ENCODE data around the gene PPP1R17.

The PPP1R17 gene

DNA sequence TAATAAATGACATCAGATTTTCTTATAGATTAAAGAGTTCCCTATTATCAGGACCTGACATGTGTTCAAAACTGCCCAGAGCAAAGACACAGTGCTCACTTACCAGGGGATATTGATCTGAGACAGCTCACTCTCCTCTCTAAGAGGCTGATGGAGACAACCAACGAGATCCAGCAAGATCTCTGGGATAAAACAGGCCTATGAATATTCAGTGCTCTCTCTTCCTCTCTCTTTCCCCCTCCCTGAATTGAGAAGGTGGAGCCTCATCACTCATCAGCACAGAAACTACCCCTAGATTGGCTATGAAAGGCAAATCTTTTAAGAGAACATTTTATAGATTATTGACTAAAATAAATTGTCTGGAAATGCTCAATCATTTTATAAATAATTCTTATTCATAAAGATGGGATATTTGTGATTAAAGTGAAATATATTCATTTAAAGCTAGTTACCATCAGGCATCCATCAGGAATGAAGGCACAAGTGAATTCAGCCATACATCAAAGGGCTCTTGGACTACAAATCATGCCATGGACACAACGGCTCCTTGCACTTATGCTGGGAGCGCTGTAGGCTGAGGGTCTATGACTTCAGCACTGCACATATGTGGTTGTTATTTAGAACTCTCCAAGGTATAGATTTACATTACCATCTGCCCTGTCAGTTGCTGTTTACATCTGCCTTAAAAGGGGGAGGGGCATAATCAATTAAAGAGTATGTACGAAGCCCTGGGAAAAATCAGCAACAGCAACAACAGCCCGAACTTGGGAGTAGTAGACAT is 3.4 kb upstream of the PPP1R17 start:
- TF ChIP-seq, protein P1, sequence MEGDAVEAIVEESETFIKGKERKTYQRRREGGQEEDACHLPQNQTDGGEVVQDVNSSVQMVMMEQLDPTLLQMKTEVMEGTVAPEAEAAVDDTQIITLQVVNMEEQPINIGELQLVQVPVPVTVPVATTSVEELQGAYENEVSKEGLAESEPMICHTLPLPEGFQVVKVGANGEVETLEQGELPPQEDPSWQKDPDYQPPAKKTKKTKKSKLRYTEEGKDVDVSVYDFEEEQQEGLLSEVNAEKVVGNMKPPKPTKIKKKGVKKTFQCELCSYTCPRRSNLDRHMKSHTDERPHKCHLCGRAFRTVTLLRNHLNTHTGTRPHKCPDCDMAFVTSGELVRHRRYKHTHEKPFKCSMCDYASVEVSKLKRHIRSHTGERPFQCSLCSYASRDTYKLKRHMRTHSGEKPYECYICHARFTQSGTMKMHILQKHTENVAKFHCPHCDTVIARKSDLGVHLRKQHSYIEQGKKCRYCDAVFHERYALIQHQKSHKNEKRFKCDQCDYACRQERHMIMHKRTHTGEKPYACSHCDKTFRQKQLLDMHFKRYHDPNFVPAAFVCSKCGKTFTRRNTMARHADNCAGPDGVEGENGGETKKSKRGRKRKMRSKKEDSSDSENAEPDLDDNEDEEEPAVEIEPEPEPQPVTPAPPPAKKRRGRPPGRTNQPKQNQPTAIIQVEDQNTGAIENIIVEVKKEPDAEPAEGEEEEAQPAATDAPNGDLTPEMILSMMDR (IDR thresholded peaks at IDR 0.05) = no peak

DNA sequence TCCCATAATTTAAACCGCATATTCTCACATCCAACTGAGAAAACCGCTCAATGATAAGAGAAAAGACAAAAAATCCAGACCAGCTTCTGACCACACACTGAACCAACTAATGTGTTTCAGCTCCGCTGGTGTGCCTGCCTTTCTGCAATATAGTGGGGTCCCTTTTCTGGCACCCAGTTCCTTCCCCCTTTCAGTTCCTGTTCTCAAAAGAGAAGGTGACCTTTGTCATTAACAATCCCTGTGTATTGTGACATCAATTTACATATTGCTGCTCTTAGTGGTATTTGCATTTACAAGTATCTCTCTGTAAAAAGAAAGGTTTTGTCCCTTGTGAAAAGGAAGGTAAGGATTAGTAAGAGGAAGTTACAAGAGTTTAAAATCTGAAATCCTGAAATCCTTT is 1.4 kb downstream of the PPP1R17 start:
- TF ChIP-seq, protein P1 (IDR thresholded peaks at IDR 0.05) = no peak

DNA sequence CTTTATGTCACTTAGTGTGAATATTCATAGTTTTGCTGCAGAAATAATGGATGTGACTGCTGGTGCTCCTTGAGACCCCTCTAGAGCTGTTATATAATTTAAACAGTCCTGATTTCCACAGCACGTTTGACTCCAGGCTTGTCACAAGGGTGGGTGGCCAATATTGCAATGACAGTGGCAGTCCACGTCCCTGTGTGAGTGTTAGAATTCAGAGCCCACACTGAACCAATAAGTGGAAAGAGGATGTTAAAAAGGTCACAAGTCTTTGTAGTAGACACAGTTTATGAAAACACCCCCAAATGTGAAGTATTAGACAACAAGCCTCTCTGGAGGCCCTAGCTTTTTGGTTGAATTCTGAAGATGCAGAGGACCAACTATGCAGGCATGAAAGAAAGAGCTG is 2.0 kb downstream of the PPP1R17 start:
- TF ChIP-seq, protein P1 (IDR thresholded peaks at IDR 0.05) = no peak

DNA sequence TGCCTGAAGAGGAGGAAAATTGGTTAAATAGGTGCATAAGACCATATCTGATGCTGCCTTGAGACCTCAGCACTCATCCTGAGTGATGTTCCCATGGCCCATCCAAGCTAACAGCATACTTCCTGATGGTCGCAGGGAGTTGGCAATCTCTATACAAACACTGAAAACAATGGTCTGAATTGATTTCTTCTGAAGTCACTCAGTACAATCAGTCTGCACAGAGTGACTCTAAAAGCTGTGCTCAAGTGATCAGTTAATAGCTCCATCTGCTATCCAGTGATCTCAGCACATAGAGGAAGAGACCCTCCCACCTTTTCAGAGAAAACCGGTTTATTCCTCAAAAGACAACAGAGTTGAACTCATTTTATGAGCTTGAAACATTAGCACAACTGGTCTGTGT is 3.9 kb downstream of the PPP1R17 start:
- TF ChIP-seq, protein P1 (IDR thresholded peaks at IDR 0.05) = no peak

DNA sequence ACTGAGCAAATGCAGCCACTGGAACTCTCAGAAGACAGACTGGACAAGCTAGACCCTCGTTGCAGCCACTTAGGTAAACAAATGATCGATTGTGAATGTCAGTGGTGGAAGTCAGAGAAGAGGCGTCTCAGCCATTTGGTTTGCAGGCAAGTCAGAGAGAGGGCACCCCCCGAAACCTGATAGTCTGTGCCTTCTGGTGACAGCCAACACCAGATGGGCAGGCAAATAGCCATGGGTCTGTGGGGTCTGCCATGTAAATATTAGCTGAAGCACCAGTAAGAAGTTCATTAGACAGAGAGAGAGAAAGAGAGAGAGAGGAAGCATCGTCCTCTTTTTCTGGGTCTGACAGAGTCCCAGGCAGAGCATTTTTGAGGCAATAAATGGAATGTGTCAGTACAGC is 5.4 kb downstream of the PPP1R17 start:
- TF ChIP-seq, protein P1 (IDR thresholded peaks at IDR 0.05) = no peak

DNA sequence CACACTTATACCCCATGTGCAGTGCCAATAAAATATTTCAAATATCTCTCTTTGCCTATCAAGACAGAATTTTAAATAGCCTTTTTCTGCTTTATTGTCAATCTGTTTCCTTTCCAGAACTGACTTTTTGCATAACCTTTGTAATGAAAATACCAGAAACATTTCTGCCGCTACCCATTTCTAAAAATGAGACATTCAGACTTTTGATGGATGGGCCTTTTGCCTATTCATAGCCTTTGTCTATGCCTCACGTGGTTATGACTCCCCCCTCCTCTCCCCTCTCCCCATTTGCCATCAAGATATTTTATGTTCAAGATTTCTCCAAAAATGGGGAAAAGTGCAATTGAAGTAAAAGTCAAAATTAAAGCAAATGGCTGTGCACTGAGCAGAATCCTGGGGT is 5.9 kb downstream of the PPP1R17 start:
- TF ChIP-seq, protein P1 (IDR thresholded peaks at IDR 0.05) = no peak

DNA sequence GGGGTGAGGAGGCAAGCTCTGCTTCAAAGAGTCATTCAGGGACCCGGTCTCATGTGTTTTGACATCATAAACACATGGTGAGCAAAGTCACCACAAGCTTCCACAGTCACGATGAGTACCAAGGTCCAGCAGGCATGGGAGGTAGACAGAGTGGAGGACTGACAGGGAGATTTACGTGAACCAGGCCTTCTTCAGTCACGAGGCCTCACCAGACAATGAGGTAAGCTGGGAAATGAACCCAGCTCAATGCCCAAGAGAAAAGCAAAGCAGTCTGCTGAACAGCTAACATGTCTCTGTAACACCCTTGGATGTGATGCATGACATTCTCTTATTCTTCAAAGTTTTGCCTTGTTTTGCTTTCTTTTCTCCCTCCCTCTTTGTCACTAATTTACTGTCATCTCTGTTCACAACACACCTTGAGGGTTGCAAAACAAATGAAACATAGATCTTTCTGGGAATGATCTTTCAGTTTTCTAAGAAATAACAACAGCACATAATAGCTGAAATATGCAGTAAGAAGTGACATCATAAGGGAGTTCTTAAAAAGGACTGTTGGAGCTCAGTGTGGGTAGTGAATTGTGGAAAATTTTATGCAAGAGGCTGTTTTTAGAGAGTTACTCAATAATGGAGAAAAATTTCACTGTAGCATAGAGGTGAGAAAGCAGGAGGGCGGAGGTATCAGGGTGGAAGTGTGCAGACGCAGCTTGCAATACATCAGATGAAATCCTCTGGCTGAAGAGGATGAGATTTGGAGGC is 9.0 kb downstream of the PPP1R17 start:
- TF ChIP-seq, protein P1 (IDR thresholded peaks at IDR 0.05) = no peak

All from LNCAP (cell line).